CD4-positive, CD25-positive, alpha-beta regulatory T cell (primary cell): ENCODE results near the gene CEP89. TPM values are rescaled to one million over a fixed set of nuclear protein-coding genes. Genes with fewer than 3 reads are reported as not detected.
A peak's percentile ranks its signal among the peaks of the same experiment; 100 is the strongest.
"Not testable (repeated sequence)": the region's sequence is repeated elsewhere in the genome, so short reads cannot be mapped to it uniquely, and the experiment has no call there.

ENCODE experiments used
- ATAC-seq, 2 donors: fragments of 150-1000 bp; cut with Tn5 transposase; one replicate each; pipeline ENCODE4 v1.10.0; 2021; ENCODE audit warnings: low read depth in 2 of 2, moderate number of reproducible peaks in 2 of 2, moderate library complexity in 1 of 2
- DNase-seq, 3 donors: peaks; one replicate each; pipeline versions ENCODE4 v3.0.0 to v3.0.0-alpha.2; 2012 to 2022; ENCODE audit warnings: mixed read lengths in 1 of 3
- H3K27ac ChIP-seq: one replicate; pipeline ENCODE4 v1.7.0; 2013; ENCODE audit warnings: mild to moderate bottlenecking, low read length; ENCODE audit not compliant: insufficient read depth, poor library complexity, severe bottlenecking
- H3K27me3 ChIP-seq: one replicate; pipeline ENCODE4 v1.7.0; 2013; ENCODE audit warnings: low read length; ENCODE audit not compliant: control insufficient read depth, insufficient read depth
- H3K36me3 ChIP-seq: one replicate; pipeline ENCODE4 v1.7.0; 2013; ENCODE audit warnings: mild to moderate bottlenecking, low read length, moderate library complexity; ENCODE audit not compliant: control insufficient read depth, insufficient read depth
- H3K4me1 ChIP-seq: 2 replicates; pipeline ENCODE4 v1.7.0; 2013; ENCODE audit warnings: mild to moderate bottlenecking, low read length; ENCODE audit not compliant: insufficient read depth, control insufficient read depth, poor library complexity, severe bottlenecking
- H3K4me3 ChIP-seq: one replicate; pipeline ENCODE4 v1.7.0; 2013; ENCODE audit warnings: low read depth, mild to moderate bottlenecking, low read length, moderate library complexity
- H3K9me3 ChIP-seq, 2 experiments: 1 replicate in 1 of 2; 2 replicates in 1 of 2; pipeline ENCODE4 v1.7.0; 2013; ENCODE audit warnings: low read length in 2 of 2, mild to moderate bottlenecking in 1 of 2, moderate library complexity in 1 of 2; ENCODE audit not compliant: control insufficient read depth in 2 of 2
- H3K27ac Mint-ChIP-seq, 3 donors: one replicate each; pipeline ENCODE4 v1.8.0; 2020 to 2022; ENCODE audit warnings: mild to moderate bottlenecking in 3 of 3, mixed read lengths in 3 of 3, moderate library complexity in 2 of 3
- H3K27me3 Mint-ChIP-seq: one replicate; pipeline ENCODE4 v1.8.0; 2022; ENCODE audit warnings: mild to moderate bottlenecking, mixed read lengths
- H3K36me3 Mint-ChIP-seq: one replicate; pipeline ENCODE4 v1.8.0; 2020; ENCODE audit warnings: mixed read lengths
- H3K4me1 Mint-ChIP-seq, 4 donors: one replicate each; pipeline ENCODE4 v1.8.0; 2020 to 2022; ENCODE audit warnings: mixed read lengths in 4 of 4, mild to moderate bottlenecking in 1 of 4
- H3K4me3 Mint-ChIP-seq, 4 donors: one replicate each; pipeline ENCODE4 v1.8.0; 2020 to 2022; ENCODE audit warnings: mild to moderate bottlenecking in 4 of 4, mixed read lengths in 4 of 4, moderate library complexity in 3 of 4
- H3K9me3 Mint-ChIP-seq, 7 donors: one replicate each; pipeline ENCODE4 v1.8.0; 2020 to 2022; ENCODE audit warnings: mixed read lengths in 7 of 7, mild to moderate bottlenecking in 3 of 7, moderate library complexity in 2 of 7
- polyA plus RNA-seq, 4 donors: library from polyadenylated mRNA; unstranded; fragments of 300-500 nt; fragmentation: Illumina TruSeq; gene quantifications; one replicate each; pipeline ENCODE4 v1.2.3, GENCODE V29; 2021
- total RNA-seq: library from RNA; stranded (reverse); gene quantifications from one replicate; pipeline ENCODE4 v1.2.3, GENCODE V29; 2022

The CEP89 gene
- total and polyA plus RNA-seq, 5 donors from 2014 or later: 8.7 to 11.3 (median 10.2) TPM

DNA sequence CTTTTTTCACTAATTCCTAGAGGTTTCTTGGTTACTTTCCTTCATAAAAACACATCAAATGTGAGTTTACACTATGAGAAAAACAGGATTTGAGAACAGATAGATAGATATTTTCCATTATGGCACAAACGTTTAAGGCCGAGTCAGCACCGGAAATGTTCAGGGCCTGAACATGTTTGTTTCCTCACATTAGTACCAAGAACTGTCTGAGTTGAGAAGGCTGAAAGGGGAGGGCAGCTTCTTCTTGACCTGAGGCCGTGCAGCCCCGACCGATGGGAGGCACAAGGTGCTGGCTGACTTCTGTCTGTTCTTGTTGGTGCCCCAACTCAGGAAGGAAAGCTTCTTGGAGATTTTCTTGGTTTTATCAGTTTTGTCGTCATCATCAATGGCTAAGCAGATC, 8.0 kb upstream of the CEP89 start:
- not testable (repeated sequence) for H3K9me3 ChIP-seq, ATAC-seq, H3K9me3 Mint-ChIP-seq, H3K4me3 Mint-ChIP-seq, H3K36me3 ChIP-seq, DNase-seq, H3K27ac ChIP-seq, H3K36me3 Mint-ChIP-seq, H3K27ac Mint-ChIP-seq, H3K4me3 ChIP-seq, H3K4me1 ChIP-seq, H3K27me3 Mint-ChIP-seq, H3K27me3 ChIP-seq
- peaks cover 0 to 14% (median 9%) of the 10 kb centered on the region in 4 donors for H3K4me1 Mint-ChIP-seq

DNA sequence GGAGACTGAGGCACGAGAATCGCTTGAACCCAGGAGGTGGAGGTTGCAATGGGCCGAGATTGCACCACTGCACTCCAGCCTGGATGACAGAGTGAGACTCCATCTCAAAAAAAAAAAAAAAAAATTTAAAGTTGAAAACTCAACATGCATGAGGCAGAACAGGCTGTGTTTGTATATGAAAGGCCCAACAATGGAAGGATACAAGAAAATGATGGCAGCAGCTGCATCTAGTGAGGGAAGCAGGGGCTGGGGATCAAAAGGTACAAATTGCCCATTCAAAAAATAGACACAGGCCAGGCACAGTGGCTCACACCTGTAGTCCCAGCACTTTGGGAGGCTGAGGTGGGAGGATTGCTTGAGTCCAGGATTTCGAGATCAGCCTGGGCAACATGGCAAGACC, 6.1 kb upstream of the CEP89 start:
- H3K27me3 Mint-ChIP-seq, H3K4me3 Mint-ChIP-seq, H3K9me3 ChIP-seq, H3K4me3 ChIP-seq, H3K36me3 ChIP-seq, H3K4me1 ChIP-seq, H3K27ac Mint-ChIP-seq, H3K27ac ChIP-seq, H3K9me3 Mint-ChIP-seq, H3K36me3 Mint-ChIP-seq, H3K27me3 ChIP-seq, DNase-seq, ATAC-seq: not testable (repeated sequence)
- H3K4me1 Mint-ChIP-seq: peaks cover 0 to 17% (median 9%) of the 10 kb centered on the region in 4 donors

DNA sequence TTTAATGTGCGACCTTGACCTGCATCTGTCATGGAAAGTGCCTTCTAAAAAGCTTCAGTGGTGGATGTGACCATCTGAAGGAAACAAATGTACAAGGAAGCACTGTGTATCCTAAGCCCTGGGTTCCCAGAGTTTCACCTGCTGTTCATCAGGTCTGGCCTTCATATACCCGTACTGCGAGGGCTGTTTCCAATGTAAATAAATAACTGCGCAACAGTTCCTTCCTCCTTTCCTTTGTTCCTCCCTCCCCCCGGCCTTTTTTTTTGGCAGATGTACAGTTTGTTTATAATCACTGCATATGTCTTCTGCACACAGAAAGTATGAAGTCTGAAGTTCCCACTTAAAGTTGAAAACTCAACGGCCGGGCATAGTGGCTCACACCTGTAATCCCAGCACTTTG, 5.5 kb upstream of the CEP89 start:
- DNase-seq (no peak), ATAC-seq (no peak)
- Histone ChIP-seq H3K27ac (no peak overlapping the region), H3K9me3 (no peaks in the 10 kb centered on the region), H3K36me3 (no peaks in the 10 kb centered on the region), H3K4me1 (peaks cover 1% of the 10 kb centered on the region), H3K27me3 (no peaks in the 10 kb centered on the region), H3K4me3 (no peak overlapping the region)
- no peaks in the 10 kb centered on the region for H3K36me3 Mint-ChIP-seq
- H3K9me3 Mint-ChIP-seq: no peaks in the 10 kb centered on the region
- no peak overlapping the region for H3K4me3 Mint-ChIP-seq
- H3K27ac Mint-ChIP-seq: no peak overlapping the region
- no peaks in the 10 kb centered on the region for H3K27me3 Mint-ChIP-seq
- peaks cover 0 to 19% (median 9%) of the 10 kb centered on the region in 4 donors for H3K4me1 Mint-ChIP-seq

DNA sequence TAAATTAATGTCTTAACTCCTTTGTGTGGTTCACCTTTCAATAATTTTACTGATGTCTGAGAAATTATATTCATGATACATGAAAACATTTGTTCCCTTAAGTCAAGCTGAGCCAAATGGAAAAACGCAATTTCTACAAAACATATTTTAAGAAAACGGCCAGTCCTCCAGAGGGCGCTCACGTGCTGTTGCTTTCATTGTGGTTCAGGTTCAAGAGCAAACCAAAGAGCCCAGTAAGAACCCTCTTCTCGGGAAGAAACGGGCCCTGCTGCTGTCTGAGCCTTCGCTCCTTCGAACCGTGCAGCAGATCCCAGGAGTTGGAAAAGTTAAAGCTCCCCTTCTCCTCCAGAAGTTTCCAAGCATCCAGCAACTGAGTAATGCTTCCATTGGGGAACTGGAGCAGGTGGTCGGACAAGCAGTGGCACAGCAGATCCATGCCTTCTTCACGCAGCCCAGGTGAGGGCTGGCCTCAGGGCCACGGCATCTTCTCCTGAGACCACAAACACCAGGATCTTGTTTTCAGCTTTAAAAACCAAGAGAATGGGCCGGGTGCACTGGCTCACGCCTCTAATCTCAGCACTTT, 4.6 kb upstream of the CEP89 start:
- Histone ChIP-seq H3K4me1 (peaks cover 7% of the 10 kb centered on the region), H3K27ac (no peak overlapping the region), H3K27me3 (no peaks in the 10 kb centered on the region), H3K9me3 (no peaks in the 10 kb centered on the region), H3K4me3 (no peak overlapping the region), H3K36me3 (no peaks in the 10 kb centered on the region)
- Mint-ChIP-seq H3K9me3 (no peaks in the 10 kb centered on the region), H3K27ac (no peak overlapping the region), H3K4me1 (peaks cover 3 to 28% (median 13%) of the 10 kb centered on the region in 4 donors), H3K4me3 (peak overlapping the region in 3 of 4 donors; percentile 32 to 76 (median 68)), H3K36me3 (no peaks in the 10 kb centered on the region), H3K27me3 (no peaks in the 10 kb centered on the region)
- peak; percentile 42 to 79 (median 63) for DNase-seq
- ATAC-seq: no peak

DNA sequence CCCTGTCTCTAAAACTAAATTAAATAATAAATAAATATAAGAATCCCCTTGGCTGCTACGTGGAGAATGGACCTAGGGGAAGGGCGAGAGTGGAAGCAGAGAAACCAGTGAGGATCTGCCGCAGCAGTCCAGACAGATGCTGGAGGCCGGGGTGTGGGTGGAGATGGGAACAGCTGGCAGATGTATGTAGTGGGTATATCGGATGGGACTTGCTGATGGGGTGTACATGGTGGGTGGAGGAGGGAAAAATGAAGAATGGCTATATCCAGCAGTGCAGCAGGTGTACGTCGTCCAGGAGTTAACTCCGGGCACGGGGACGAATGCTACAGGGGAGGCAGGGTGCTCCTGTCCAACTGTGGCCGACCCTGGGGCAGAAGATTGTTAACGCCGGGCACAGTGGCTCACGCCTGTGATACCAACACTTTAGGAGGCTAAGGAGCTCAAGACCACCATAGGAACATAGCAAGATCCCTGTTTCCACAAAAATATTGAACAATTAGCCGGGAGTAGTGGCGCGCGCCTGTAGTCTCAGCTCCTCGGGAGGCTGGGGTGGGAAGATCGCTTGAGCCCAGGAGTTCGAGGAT, 654 bp downstream of the CEP89 start:
- no peak overlapping the region for H3K27ac ChIP-seq
- H3K4me3 ChIP-seq: peak overlapping the region; percentile 64
- no peak for DNase-seq

DNA sequence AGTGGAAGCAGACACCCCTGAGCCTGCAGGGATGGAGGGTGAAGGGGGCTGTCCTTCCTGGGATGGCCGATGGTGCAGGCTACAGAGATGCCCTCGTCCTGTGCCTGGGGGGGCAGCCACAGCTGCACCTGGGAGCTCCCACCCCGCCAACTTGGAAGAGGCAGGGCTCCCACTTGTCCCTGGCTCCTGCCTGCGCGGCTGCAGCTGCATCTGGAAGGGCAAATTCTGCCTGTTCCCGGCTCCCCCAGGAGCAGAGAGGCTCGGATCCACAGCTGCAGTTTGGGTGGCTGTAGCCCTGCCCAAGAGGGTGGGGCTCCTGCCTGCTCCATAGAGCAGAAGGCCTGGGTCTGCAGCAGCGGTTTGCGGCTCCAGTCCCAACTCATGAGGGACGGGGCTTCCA, 2.2 kb downstream of the CEP89 start:
- DNase-seq: no peak
- H3K27ac Mint-ChIP-seq: peak overlapping the region in 1 of 3 donors; percentile 21

More for the DNA sequence above, 654 bp downstream of the CEP89 start:
- H3K9me3 ChIP-seq: no peaks in the 10 kb centered on the region
- H3K36me3 ChIP-seq: peaks cover 4% of the 10 kb centered on the region
- H3K27me3 Mint-ChIP-seq: no peaks in the 10 kb centered on the region
- H3K27ac Mint-ChIP-seq: peak overlapping the region; percentile 93 to 99 (median 97)
- no peaks in the 10 kb centered on the region for H3K27me3 ChIP-seq
- peaks cover 12% of the 10 kb centered on the region for H3K4me1 ChIP-seq
- H3K9me3 Mint-ChIP-seq: no peaks in the 10 kb centered on the region
- H3K4me3 Mint-ChIP-seq: peak overlapping the region; percentile 92 to 99 (median 98)
- peaks cover 11% of the 10 kb centered on the region for H3K36me3 Mint-ChIP-seq
- no peak for ATAC-seq
- peaks cover 5 to 30% (median 16%) of the 10 kb centered on the region in 4 donors for H3K4me1 Mint-ChIP-seq

DNA sequence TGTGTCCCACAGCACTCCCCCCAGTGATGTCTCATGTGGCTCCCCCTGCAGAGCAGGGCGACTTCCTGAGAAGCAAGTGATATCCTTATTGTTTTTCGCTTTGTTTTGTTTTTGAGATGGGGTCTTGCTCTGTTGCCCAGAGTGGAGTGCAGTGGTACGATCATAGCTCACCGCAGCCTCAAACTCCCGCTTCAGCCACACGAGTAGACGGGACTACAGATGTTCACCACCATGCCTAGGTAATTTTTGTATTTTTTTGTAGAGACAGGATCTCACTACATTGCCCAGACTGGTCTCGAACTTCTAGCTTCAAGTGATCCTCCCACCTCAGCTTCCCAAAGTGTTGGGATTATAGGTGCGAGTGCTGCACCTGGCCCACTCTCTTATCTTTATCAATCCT, 5.0 kb downstream of the CEP89 start:
- DNase-seq (no peak), ATAC-seq (no peak)
- Mint-ChIP-seq H3K4me1 (peaks cover 0 to 17% (median 10%) of the 10 kb centered on the region in 4 donors), H3K36me3 (peaks cover 33% of the 10 kb centered on the region), H3K27ac (peak overlapping the region in 1 of 3 donors; percentile 46), H3K9me3 (no peaks in the 10 kb centered on the region), H3K4me3 (peak overlapping the region in 1 of 4 donors; percentile 80), H3K27me3 (no peaks in the 10 kb centered on the region)
- Histone ChIP-seq H3K4me3 (no peak overlapping the region), H3K36me3 (peaks cover 10% of the 10 kb centered on the region), H3K27ac (no peak overlapping the region), H3K9me3 (no peaks in the 10 kb centered on the region), H3K27me3 (no peaks in the 10 kb centered on the region), H3K4me1 (peaks cover 9% of the 10 kb centered on the region)

More for the DNA sequence above, 2.2 kb downstream of the CEP89 start:
- Histone ChIP-seq H3K4me1 (peaks cover 12% of the 10 kb centered on the region), H3K9me3 (no peaks in the 10 kb centered on the region), H3K36me3 (peaks cover 8% of the 10 kb centered on the region), H3K27ac (no peak overlapping the region), H3K27me3 (no peaks in the 10 kb centered on the region), H3K4me3 (no peak overlapping the region)
- Mint-ChIP-seq H3K4me1 (peaks cover 0 to 25% (median 13%) of the 10 kb centered on the region in 4 donors), H3K27me3 (no peaks in the 10 kb centered on the region), H3K9me3 (no peaks in the 10 kb centered on the region), H3K4me3 (peak overlapping the region in 2 of 4 donors; percentile 29 to 44), H3K36me3 (peaks cover 14% of the 10 kb centered on the region)
- no peak for ATAC-seq

DNA sequence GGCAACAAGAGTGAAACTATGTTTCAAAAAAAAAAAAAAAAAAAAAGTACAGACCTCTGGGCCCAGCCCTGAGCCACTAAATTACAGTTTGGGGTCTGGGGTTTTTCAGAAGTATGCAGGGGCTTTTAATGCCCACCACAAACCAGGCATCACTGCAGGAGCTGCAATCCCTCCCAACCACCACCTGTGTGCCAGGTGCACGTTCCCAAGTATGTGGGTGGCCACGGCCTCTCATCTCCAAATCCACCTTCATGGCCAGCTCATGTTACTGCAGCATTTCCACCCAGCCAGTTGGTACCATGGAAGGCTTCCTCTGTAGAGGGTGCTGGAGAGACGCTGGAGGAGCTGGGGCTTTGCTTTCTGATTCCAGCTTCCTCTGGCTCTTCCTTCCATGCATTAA, 26.5 kb downstream of the CEP89 start:
- H3K36me3 Mint-ChIP-seq: peaks cover 53% of the 10 kb centered on the region
- ATAC-seq (no peak), DNase-seq (no peak)
- Histone ChIP-seq H3K36me3 (peaks cover 18% of the 10 kb centered on the region), H3K4me1 (no peaks in the 10 kb centered on the region), H3K4me3 (no peak overlapping the region), H3K27ac (no peak overlapping the region), H3K27me3 (no peaks in the 10 kb centered on the region), H3K9me3 (no peaks in the 10 kb centered on the region)
- peaks cover 0 to 2% (median 0%) of the 10 kb centered on the region in 4 donors for H3K4me1 Mint-ChIP-seq
- no peak overlapping the region for H3K27ac Mint-ChIP-seq
- peaks cover 0 to 1% (median 0%) of the 10 kb centered on the region in 7 donors for H3K9me3 Mint-ChIP-seq
- no peaks in the 10 kb centered on the region for H3K27me3 Mint-ChIP-seq
- no peak overlapping the region for H3K4me3 Mint-ChIP-seq
